Left ventricle myocardium superior (tissue), 1 donor: Measurements from ENCODE around the gene CFAP20DC. TPM values are rescaled to one million over a fixed set of nuclear protein-coding genes. Genes with fewer than 3 reads are reported as not detected.
"Not testable (repeated sequence)": the region's sequence is repeated elsewhere in the genome, so short reads cannot be mapped to it uniquely, and the experiment has no call there.

ENCODE experiments used
- ATAC-seq: fragments of 200-7000 bp; cut with Tn5 transposase; one replicate; pipeline ENCODE4 v1.9.1; 2020; ENCODE audit warnings: mild to moderate bottlenecking, moderate library complexity
- DNase-seq: peaks from one replicate; pipeline ENCODE4 v3.0.0-alpha.2; 2020
- intact Hi-C: fragments of 100-400 bp; cut with micrococcal nuclease; formaldehyde crosslinking; loops from one replicate; pipeline ENCODE4 v1.11.0; 2022
- total RNA-seq: library from RNA; stranded (reverse); fragmentation: NEBNext Ultra II Directional; extraction: Animal tissue kit (Norgen Biotek cat#: 25700); gene quantifications from one replicate; pipeline ENCODE4 v1.2.1, GENCODE V29; 2021
- donor health status: DM: no; HTN: yes; CAD: no; lungs with severe emphysema.

The CFAP20DC gene
- total RNA-seq, 1 donor from 2014 or later = 0.22 TPM

DNA sequence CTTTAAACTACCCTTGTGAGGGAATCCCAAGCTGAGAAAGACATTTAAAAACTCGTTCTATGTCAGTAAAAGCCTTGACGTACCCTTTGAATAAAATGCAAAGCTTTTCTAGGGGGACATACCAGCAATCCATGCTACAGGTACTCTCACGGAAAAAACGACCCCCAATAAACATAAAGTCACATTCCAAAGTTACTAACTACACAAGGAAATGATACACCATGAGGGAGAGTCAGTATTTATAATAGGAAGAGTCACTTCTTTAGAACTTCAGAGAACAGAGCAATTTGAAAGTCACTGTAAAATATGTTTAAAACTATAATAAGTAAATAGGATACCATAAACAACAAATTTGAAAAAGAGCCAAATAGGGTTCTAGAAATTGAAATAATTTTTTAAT is 63.2 kb downstream of the CFAP20DC start:
- DNase-seq (no peak), ATAC-seq (no peak)
- intact Hi-C loops = no loop called here

DNA sequence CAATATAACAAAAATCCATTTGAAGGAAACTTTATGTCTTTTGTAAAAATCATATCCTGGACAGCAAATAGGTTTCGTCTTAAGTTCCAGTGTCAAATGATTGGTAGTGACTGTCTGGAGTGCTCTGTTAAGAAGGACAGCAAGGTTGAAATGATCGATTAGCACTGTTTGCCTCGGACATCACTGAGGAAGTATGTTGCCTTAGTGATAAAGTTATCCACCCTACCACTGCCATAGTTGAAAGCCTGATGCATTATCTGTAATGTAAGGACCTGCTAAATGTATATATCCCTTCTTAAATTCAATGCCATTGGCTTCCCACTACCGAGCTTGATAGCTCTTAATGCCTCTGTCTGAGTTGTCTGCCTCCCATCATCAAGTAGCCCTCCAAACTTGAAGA is 70.0 kb downstream of the CFAP20DC start:
- DNase-seq = no peak
- intact Hi-C loops = no loop called here
- no peak for ATAC-seq

DNA sequence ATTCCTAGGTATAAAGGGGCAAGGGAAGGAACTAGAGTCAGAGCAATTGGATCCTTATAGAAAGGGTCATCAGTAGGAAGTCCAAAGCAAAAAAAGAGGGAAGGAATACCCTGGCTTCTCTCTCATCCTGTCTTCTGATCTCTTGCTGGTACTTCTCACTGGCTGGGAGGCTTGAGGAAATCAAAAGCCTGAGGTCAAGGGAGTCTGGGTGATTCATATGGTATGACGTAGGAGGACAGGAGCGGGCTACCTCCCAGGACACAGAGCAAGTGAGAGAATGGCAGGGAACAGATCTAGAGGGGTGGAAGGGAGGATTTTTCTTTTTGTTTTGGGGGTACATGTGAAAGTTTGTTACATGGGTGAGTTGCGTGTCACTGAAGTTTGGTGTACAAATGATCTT is 76.0 kb downstream of the CFAP20DC start:
- intact Hi-C loops = no loop called here
- no peak for ATAC-seq
- DNase-seq = no peak

DNA sequence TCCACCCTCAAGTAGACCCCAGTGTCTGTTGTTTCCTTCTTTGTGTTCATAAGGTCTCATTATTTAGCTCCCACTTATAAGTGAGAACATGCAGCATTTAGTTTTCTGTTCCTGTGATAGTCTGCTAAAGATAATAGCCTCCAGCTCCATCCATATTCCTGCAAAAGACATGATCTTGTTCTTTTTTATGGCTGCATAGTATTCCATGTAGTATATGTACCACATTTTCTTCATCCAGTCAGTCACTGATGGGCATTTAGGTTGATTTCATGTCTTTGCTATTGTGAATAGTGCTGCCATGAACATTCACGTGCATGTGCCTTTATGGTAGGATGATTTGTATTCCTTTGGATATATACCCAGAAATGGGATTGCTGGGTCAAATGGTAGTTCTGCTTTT is 82.0 kb downstream of the CFAP20DC start:
- intact Hi-C loops, DNase-seq, ATAC-seq: not testable (repeated sequence)

DNA sequence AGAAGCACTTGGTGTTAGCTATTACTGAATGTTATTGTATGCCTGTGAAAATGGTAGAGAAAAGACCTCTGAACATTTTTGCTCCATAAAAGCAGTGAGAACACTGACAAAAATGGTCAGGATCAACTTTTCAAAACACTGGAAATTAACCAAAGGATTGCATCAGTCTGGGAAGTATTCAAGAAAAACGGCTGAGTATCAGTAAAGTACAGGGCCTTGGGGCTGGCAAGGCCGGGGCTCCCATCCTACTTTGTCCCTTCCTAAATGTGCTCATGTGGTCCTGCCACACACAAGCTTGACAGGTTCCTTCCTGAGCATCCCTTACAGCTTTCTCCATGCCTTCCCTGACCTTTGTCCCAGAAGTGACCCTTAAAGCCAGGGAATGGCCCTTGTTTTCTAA is 84.0 kb downstream of the CFAP20DC start:
- intact Hi-C loops = no loop called here
- DNase-seq (no peak), ATAC-seq (peak; percentile 44)

GRCh38 chr3:58963928-58964503 is 85.8 kb downstream of the CFAP20DC start:
- DNase-seq (no peak), ATAC-seq (no peak)
- intact Hi-C loops = no loop called here

- no peak for DNase-seq
- no peak for ATAC-seq
- intact Hi-C loops = no loop called here
These were observed 87.0 kb downstream of the CFAP20DC start for GRCh38 chr3:58962816-58963215.

DNA sequence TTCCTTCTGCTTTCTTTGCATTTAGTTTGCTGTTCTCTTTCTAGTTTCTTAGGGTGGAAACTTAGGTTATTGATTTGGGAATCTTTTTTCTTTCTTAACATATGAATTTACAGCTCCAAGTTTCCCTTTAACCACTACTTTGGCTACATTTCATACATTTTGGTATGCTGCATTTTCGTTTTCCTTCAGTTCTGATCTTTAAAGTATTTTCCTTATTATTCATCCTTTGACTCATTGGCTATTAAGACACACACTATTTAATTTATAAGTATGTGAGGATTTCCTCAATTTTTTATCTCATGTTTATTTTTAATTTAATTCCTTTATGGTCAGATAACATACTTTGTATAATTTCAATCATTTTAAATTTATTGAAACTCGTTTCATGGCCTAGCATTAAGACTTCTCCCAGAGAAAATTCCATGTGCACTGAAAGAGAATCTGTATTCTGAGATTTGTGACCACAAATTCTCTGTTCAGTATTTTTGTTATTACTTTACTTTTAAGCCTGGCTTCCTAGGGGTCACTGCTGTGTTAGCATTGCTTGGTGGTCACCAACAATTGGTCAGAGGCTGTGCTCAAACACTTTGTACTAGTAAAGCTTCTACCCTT is 87.7 kb downstream of the CFAP20DC start:
- no peak for ATAC-seq
- intact Hi-C loops = no loop called here
- DNase-seq = no peak

DNA sequence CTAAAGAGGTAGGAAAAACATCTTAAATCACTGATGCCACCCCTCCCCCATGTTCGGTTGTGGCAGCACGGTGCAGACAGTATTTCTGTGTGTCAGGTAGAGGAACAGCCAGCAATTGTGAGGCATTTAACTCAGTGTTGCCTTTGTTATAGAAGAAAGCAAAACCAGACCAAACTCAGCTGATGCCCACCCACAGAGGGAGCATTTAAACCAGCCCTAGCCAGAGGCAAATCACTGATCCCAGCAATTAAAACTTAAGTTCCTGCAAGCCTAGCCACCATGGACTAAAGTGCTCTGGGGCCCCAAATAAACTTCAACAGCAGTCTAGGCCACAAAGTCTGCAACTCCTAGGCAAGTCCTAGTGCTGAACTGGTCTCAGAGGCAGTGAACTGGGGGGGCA is 94.5 kb downstream of the CFAP20DC start:
- ATAC-seq (no peak), DNase-seq (no peak)
- intact Hi-C loops = no loop called here

DNA sequence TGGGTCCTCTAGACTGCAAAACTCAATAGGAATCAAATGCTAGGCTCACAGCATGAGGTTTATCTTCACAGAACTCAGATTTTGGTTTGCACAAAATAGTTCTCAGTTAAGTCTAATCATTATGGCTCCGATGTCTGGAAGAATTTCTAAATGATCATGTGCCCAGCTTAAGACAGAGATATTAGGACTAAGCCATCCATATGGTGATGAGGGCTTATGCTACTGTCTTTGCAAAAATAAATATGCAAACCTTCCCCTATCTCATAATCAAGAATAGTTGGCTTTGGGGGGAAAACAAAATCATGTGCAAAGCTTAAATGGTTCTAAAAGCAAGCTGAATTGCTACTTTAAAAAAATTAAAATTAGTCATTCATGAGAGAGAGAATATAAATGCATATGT is 96.5 kb downstream of the CFAP20DC start:
- ATAC-seq (no peak), DNase-seq (no peak)
- intact Hi-C loops = no loop called here

GRCh38 chr3:58952128-58952917 is 97.5 kb downstream of the CFAP20DC start:
- ATAC-seq (no peak), DNase-seq (no peak)
- intact Hi-C loops = no loop called here

DNA sequence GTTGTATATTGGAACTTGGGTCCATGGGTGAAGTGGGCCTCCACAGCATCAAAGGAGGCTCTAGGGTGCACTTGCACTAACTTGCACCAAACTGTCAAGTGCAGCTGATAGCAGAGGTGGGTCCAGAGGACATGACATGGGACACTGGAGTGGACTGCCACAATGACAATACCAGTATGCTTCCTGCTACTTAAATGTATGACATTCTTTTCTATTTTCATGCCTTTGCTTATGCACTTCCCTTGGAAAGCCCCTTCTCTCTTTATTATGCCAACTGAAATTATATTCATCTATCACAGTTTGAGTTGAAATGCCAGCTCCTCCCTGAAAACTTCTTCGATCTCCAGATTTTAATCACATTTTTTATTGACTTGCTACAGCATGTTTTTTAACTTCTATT is 101.8 kb downstream of the CFAP20DC start:
- no peak for ATAC-seq
- intact Hi-C loops = no loop called here

GRCh38 chr3:58946875-58947274 is 103.0 kb downstream of the CFAP20DC start:
- intact Hi-C loops = no loop called here
- ATAC-seq (no peak), DNase-seq (no peak)

More for the DNA sequence above, 101.8 kb downstream of the CFAP20DC start:
- DNase-seq = no peak

- ATAC-seq (no peak), DNase-seq (no peak)
- intact Hi-C loops = no loop called here
These were observed 111.8 kb downstream of the CFAP20DC start for GRCh38 chr3:58938057-58938456.

DNA sequence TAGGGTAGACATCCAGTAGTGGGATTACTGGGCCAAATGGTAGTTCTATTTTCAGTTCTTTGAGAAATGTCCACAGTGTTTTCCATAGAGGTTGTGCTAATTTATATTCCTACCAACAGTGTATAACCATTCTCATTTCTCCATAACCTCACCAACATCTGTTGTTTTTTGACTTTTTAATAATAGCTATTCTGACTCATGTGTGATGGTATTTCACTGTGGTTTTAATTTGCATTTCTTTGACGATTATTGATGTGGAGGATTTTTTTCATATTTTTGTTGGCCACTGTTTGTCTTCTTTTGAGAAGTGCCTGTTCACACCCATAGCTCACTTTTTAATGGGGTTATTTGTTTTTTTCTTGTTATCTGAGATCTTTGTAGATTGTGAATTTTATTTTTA is 125.2 kb downstream of the CFAP20DC start:
- intact Hi-C loops = no loop called here
- DNase-seq (no peak), ATAC-seq (no peak)

- ATAC-seq = no peak
- no peak for DNase-seq
- intact Hi-C loops = no loop called here
These were observed 149.4 kb downstream of the CFAP20DC start for GRCh38 chr3:58900386-58900785.

- DNase-seq = no peak
- no peak for ATAC-seq
- intact Hi-C loops = no loop called here
These were observed 149.9 kb downstream of the CFAP20DC start for GRCh38 chr3:58899953-58900298.

DNA sequence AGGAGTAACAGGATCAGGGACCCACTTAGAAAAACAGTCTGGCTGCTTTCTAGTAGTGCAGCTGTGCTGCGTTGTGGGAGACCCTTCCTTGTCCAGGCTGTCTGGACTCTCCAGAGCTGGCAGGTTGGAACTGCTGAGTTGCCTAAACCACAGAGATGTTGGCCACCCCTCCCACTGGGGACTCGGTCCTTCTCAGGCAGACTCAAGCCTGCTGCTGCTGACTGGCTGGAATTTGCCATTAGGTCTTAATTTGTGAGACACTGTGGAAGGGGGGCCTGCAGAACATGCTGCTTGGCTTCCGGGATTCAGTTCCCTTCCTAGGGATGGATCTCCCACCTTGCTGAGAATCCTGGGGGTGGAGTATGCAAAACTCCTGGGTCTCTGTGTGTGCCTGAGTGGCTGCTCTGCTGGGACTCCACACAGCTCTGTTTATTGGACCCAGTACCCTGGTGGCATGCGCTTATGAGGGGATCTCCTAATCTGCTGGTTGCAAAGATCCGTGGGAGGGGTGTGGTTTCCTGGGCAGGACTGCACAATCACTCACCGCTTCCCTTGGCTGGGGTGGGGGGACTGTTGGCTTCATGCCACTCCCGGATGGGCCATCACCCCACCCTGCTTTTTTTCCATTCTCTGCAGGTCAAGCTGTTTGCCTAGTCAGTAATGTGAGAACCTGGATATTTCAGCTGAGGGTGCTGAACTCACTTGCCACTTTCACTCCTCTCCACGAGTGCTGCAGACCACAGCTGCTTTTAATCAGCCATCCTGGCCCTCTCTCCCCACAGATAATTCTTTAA is 150.5 kb downstream of the CFAP20DC start:
- intact Hi-C loops = no loop called here
- peak; percentile 44 for DNase-seq
- peak; percentile 84 for ATAC-seq

DNA sequence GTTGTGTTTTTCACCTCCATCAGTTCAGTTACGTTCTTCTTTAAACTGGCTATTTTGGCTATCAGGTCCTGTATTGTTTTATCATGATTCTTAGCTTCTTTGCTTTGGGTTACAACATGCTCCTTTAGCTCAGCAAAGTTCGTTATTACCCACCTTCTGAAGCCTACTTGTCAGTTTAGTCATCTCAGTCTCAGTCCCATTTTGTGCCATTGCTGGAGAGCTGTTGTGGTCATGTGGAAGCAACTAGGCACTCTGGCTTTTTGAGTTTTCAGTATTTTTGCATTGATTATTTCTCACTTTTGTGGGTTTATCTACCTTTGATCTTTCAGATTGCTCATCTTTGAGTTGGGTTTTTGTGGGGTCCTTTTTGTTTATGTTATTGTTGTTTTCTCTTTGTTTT is 151.3 kb downstream of the CFAP20DC start:
- DNase-seq (no peak), ATAC-seq (no peak)
- intact Hi-C loops = no loop called here

DNA sequence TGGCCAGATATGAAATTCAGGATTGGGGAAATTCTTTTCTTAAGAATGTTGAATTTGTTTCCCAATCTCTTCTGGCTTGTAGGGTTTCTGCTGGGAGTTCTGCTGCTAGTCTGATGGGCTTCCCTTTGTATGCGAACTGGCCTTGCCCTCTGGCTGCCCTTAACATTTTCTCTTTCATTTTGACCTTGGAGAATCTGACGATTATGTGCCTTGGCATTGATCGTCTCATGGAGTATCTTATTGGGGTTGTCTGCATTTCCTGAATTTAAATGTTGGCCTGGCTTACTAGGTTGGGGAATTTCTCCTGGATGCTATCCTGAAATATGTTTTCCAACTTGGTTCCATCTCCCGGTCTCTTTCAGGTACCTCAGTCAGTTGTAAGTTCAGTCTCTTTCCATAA is 152.2 kb downstream of the CFAP20DC start:
- intact Hi-C loops = no loop called here
- ATAC-seq (no peak), DNase-seq (no peak)
